ENCODE results near the gene MAPKAP1. TPM values are rescaled to one million over a fixed set of nuclear protein-coding genes. Genes with fewer than 3 reads are reported as not detected.

Gene MAPKAP1
- total and polyA plus RNA-seq, 2 experiments from 2014 or later, result 68.4 to 98.5 TPM

- no peak for ATAC-seq
- H3K27me3 Mint-ChIP-seq (ENCODE audit: insufficient read depth, low read depth, poor library complexity), result no peaks in the 10 kb centered on the region
- H3F3A ChIP-seq (replicated peaks; ENCODE audit: low read depth), result no peaks in the 10 kb centered on the region
- no peaks in the 10 kb centered on the region for H3K9me3 Mint-ChIP-seq
- peaks cover 8% of the 10 kb centered on the region for H3K4me1 Mint-ChIP-seq
- DNase-seq (ENCODE audit: low spot score), result no peak
- H3K4me1 ChIP-seq (ENCODE audit: insufficient read depth), result peaks cover 7% of the 10 kb centered on the region; the same call in 1 of the 2 replicates
- no peaks in the 10 kb centered on the region for H3K36me3 Mint-ChIP-seq (ENCODE audit: low read depth)
- H4K20me1 ChIP-seq (replicated peaks; ENCODE audit: insufficient read depth), result no peaks in the 10 kb centered on the region
- H3K36me3 ChIP-seq (ENCODE audit: insufficient read depth), result no peaks in the 10 kb centered on the region
- TF ChIP-seq JUNB (IDR thresholded peaks at IDR 0.05; ENCODE audit: unreplicated experiment) (no peak), CTCF (conservative IDR thresholded peaks at IDR 0.05; ENCODE audit: low read depth in 2 of 2) (no peak), POLR2AphosphoS5 (IDR thresholded peaks at IDR 0.05; ENCODE audit: low read depth) (no peak), STAT1 (IDR thresholded peaks at IDR 0.05; ENCODE audit: unreplicated experiment) (no peak), NANOG (IDR thresholded peaks at IDR 0.05; ENCODE audit: borderline replicate concordance) (no peak), CREB1 (CRISPR knock-in tag; IDR thresholded peaks at IDR 0.05; ENCODE audit: low read depth) (no peak), ZNF114 (CRISPR knock-in tag; IDR thresholded peaks at IDR 0.05) (no peak), ZNF331 (CRISPR knock-in tag; IDR thresholded peaks at IDR 0.05; ENCODE audit: low read depth) (no peak), REST (IDR thresholded peaks at IDR 0.05; ENCODE audit: unreplicated experiment) (no peak), EZH2phosphoT487 (IDR thresholded peaks at IDR 0.05; ENCODE audit: unreplicated experiment) (no peak), EZH2 (IDR thresholded peaks at IDR 0.05; ENCODE audit: low read depth, unreplicated experiment) (no peak), ETS1 (IDR thresholded peaks at IDR 0.05) (no peak), ZNF462 (CRISPR knock-in tag; IDR thresholded peaks at IDR 0.05) (no peak)
- H2AFZ ChIP-seq, result no peak overlapping the region
- H3K79me2 ChIP-seq (replicated peaks; ENCODE audit: insufficient read depth), result no peaks in the 10 kb centered on the region
- H3K27ac ChIP-seq (ENCODE audit: low read depth), result no peak overlapping the region
- no peak overlapping the region for H3K4me3 ChIP-seq
- H3K4me2 ChIP-seq, result no peak overlapping the region
- no peak overlapping the region; the same call in 1 of the 2 replicates for H3K27ac Mint-ChIP-seq
- H3K9me2 ChIP-seq (ENCODE audit: insufficient read depth), result no peaks in the 10 kb centered on the region
- no peak overlapping the region for H3K4me3 Mint-ChIP-seq
- no peaks in the 10 kb centered on the region for H3K27me3 ChIP-seq (ENCODE audit: insufficient read depth)
Measured at GRCh38 chr9:125538092-125538473, 168.9 kb downstream of the MAPKAP1 start.

All from GM23338 (cell line).